ENCODE measurements around the gene KLHL29. TPM values are rescaled to one million over a fixed set of nuclear protein-coding genes. Genes with fewer than 3 reads are reported as not detected.

Gene KLHL29
- total RNA-seq, 1 experiment from 2014 or later = 16.7 TPM

DNA sequence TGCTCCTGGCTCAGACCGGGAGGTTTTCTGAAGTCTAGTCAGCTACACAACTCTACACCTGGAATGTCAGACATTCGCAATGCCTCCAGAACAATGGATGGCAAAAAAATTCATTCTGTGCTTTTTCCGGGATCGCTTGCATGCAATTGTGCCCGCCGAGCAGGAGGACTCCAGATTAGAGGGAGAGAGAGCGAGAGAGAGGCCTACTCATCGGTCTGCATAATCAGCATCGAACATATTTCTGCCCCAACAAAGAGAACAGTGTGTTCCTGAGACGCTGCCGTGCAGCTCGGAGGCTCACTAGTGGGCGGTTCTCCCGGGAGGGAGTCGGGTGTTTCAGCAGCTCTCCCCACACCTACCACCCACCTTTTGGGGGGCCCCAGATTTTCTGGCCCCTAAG is 117.1 kb downstream of the KLHL29 start:
- Histone ChIP-seq H3K27me3 (ENCODE audit: insufficient read depth, low read length) (no peaks in the 10 kb centered on the region), H3K36me3 (ENCODE audit: control insufficient read depth in 1 of 2, insufficient read depth in 2 of 2, low read length in 2 of 2) (no peaks in the 10 kb centered on the region), H4K20me1 (ENCODE audit: insufficient read depth) (no peaks in the 10 kb centered on the region), H3K4me2 (ENCODE audit: low read length) (no peak overlapping the region), H2AFZ (ENCODE audit: low read depth, low read length, poor library complexity, severe bottlenecking) (no peak overlapping the region), H3K9me2 (ENCODE audit: insufficient read depth) (no peaks in the 10 kb centered on the region), H3K9ac (ENCODE audit: low read length) (no peak overlapping the region), H3K9me3 (ENCODE audit: control insufficient read depth in 1 of 2, insufficient read depth in 1 of 2, low read depth in 1 of 2, low read length in 2 of 2) (no peaks in the 10 kb centered on the region), H3K27ac (ENCODE audit: low read depth, low read length) (no peak overlapping the region), H3K4me1 (ENCODE audit: control insufficient read depth in 1 of 2, insufficient read depth in 2 of 2, low read length in 2 of 2) (no peaks in the 10 kb centered on the region; a peak in 1 of 4 replicates), H3K4me3 (replicated peaks in 1 of 2; ENCODE audit: low read depth in 1 of 2, low read length in 2 of 2) (no peak overlapping the region), H3K79me2 (ENCODE audit: insufficient read depth, low read length) (no peaks in the 10 kb centered on the region)
- TF ChIP-seq ZNF274 (IDR thresholded peaks at IDR 0.05; ENCODE audit: low read depth, low read length) (no peak), ZBTB33 (IDR thresholded peaks at IDR 0.05; ENCODE audit: extremely low read depth, insufficient replicate concordance, low read length) (no peak), CEBPB (IDR thresholded peaks at IDR 0.05; ENCODE audit: low read depth) (no peak), SIN3A (IDR thresholded peaks at IDR 0.05; ENCODE audit: low read depth) (no peak), RAD21 (IDR thresholded peaks at IDR 0.05; ENCODE audit: low read depth) (no peak), POLR2A (IDR thresholded peaks at IDR 0.05; ENCODE audit: borderline replicate concordance, extremely low read depth, insufficient read depth, insufficient read length) (no peak)
- ChIA-PET POLR2A (no interaction called here), RAD21 (ENCODE audit: low non-redundant PET in 1 of 2, low total read pairs in 2 of 2, uncharacterized antibody in 2 of 2, unreplicated experiment in 2 of 2) (no interaction called here), CTCF (no interaction called here)
- intact Hi-C loops (cut with micrococcal nuclease) = no loop called here
- DNase-seq (ENCODE audit: low read depth, low spot score) (no peak), ATAC-seq (no peak)
- BruUV-seq (replicated peaks) = no TSS peak

GRCh38 chr2:23503097-23503496 is 118.1 kb downstream of the KLHL29 start:
- H4K20me1 ChIP-seq (ENCODE audit: insufficient read depth) = no peaks in the 10 kb centered on the region
- no peaks in the 10 kb centered on the region for H3K79me2 ChIP-seq (ENCODE audit: insufficient read depth, low read length)
- no peak overlapping the region for H2AFZ ChIP-seq (ENCODE audit: low read depth, low read length, poor library complexity, severe bottlenecking)
- DNase-seq (ENCODE audit: low read depth, low spot score) (no peak), ATAC-seq (no peak)
- ChIA-PET CTCF (no interaction called here), RAD21 (ENCODE audit: low non-redundant PET in 1 of 2, low total read pairs in 2 of 2, uncharacterized antibody in 2 of 2, unreplicated experiment in 2 of 2) (no interaction called here), POLR2A (no interaction called here)
- TF ChIP-seq REST (IDR thresholded peaks at IDR 0.05; ENCODE audit: low read depth) (no peak), ELF1 (IDR thresholded peaks at IDR 0.05; ENCODE audit: borderline replicate concordance, low read depth) (no peak), FOSL1 (IDR thresholded peaks at IDR 0.05; ENCODE audit: low read depth) (no peak)
- TF ChIP-seq, protein P1, sequence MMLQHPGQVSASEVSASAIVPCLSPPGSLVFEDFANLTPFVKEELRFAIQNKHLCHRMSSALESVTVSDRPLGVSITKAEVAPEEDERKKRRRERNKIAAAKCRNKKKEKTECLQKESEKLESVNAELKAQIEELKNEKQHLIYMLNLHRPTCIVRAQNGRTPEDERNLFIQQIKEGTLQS (IDR thresholded peaks at IDR 0.05) = no peak
- intact Hi-C loops (cut with micrococcal nuclease) = no loop called here
- no peaks in the 10 kb centered on the region for H3K4me1 ChIP-seq (ENCODE audit: control insufficient read depth in 1 of 2, insufficient read depth in 2 of 2, low read length in 2 of 2)
- no peak overlapping the region for H3K9ac ChIP-seq (ENCODE audit: low read length)
- H3K27me3 ChIP-seq (ENCODE audit: insufficient read depth, low read length) = no peaks in the 10 kb centered on the region
- no peak overlapping the region for H3K4me3 ChIP-seq (replicated peaks in 1 of 2; ENCODE audit: low read depth in 1 of 2, low read length in 2 of 2)
- BruUV-seq (replicated peaks) = no TSS peak
- no peak overlapping the region for H3K4me2 ChIP-seq (ENCODE audit: low read length)
- no peaks in the 10 kb centered on the region for H3K36me3 ChIP-seq (ENCODE audit: control insufficient read depth in 1 of 2, insufficient read depth in 2 of 2, low read length in 2 of 2)
- H3K9me2 ChIP-seq (ENCODE audit: insufficient read depth) = no peaks in the 10 kb centered on the region
- no peak overlapping the region for H3K27ac ChIP-seq (ENCODE audit: low read depth, low read length)
- H3K9me3 ChIP-seq (ENCODE audit: control insufficient read depth in 1 of 2, insufficient read depth in 1 of 2, low read depth in 1 of 2, low read length in 2 of 2) = no peaks in the 10 kb centered on the region
